Astrocyte of the cerebellum (primary cell): Measurements from ENCODE around the gene SATB1.

ENCODE experiments used
- DNase-seq: peaks from one replicate; pipeline ENCODE4 v3.0.0-alpha.2; 2011; ENCODE audit warnings: low read depth
- H3K4me3 ChIP-seq: 2 replicates; pipeline ENCODE4 v1.5.1; 2011; ENCODE audit warnings: mild to moderate bottlenecking, low read depth, low read length, moderate library complexity
- CTCF ChIP-seq: IDR thresholded peaks from 2 replicates; pipeline ENCODE4 v1.5.1; 2012; ENCODE audit warnings: low read length, low read depth, moderate library complexity, mild to moderate bottlenecking; ENCODE audit errors: missing control alignments
- in situ Hi-C: cut with HindIII; loops from 2 replicates; pipeline ENCODE4 v1.10.0; 2017; ENCODE audit warnings: low sequenced_read_pairs

SATB1 gene

GRCh38 chr3:18308096-18308650 lies 117.0 kb downstream of the SATB1 start:
- no peak overlapping the region for H3K4me3 ChIP-seq
- no peak for DNase-seq
- in situ Hi-C loops = loop anchor here (10.0 kb wide), 1 partner anchor 63 kb away; no protein-coding TSS in a partner anchor
- TF ChIP-seq CTCF = no peak

GRCh38 chr3:18307529-18307928 lies 117.6 kb downstream of the SATB1 start:
- in situ Hi-C loops = loop anchor here (10.0 kb wide), 1 partner anchor 63 kb away; no protein-coding TSS in a partner anchor
- no peak for DNase-seq
- H3K4me3 ChIP-seq = no peak overlapping the region
- TF ChIP-seq CTCF = no peak

- H3K4me3 ChIP-seq = no peak overlapping the region
- in situ Hi-C loops = loop anchor here (10.0 kb wide), 1 partner anchor 58 kb away; no protein-coding TSS in a partner anchor
- DNase-seq = no peak
- TF ChIP-seq CTCF = no peak
Observed at GRCh38 chr3:18302517-18302916, 122.6 kb downstream of the SATB1 start.

- no peak for TF ChIP-seq CTCF
- no peak for DNase-seq
- in situ Hi-C loops = loop anchor here (10.0 kb wide), 1 partner anchor 57 kb away; no protein-coding TSS in a partner anchor
- H3K4me3 ChIP-seq = no peak overlapping the region
Observed at GRCh38 chr3:18301781-18302180, 123.4 kb downstream of the SATB1 start.

- DNase-seq = no peak
- no peak for TF ChIP-seq CTCF
- in situ Hi-C loops = loop anchor here (10.0 kb wide), 1 partner anchor 56 kb away; no protein-coding TSS in a partner anchor
- no peak overlapping the region for H3K4me3 ChIP-seq
Observed at GRCh38 chr3:18300916-18301315, 124.2 kb downstream of the SATB1 start.

GRCh38 chr3:18297126-18297525 lies 128.0 kb downstream of the SATB1 start:
- no peak for DNase-seq
- TF ChIP-seq CTCF = no peak
- H3K4me3 ChIP-seq = no peak overlapping the region
- in situ Hi-C loops = no loop called here
